Trophoblast cell (in vitro differentiated cells and primary cell): Measurements from ENCODE around the gene CCDC27.

ENCODE experiments used
- DNase-seq, 2 donors: peaks; one replicate each; pipeline ENCODE4 v3.0.0-alpha.2; 2016
- H2AFZ ChIP-seq: 2 replicates; pipeline ENCODE4 v1.6.1; 2013; ENCODE audit warnings: low read length, moderate library complexity, mild to moderate bottlenecking; ENCODE audit not compliant: insufficient read depth, poor library complexity
- H2AK5ac ChIP-seq: 2 replicates; pipeline ENCODE4 v1.6.1; 2013; ENCODE audit warnings: mild to moderate bottlenecking, low read length
- H2BK120ac ChIP-seq: 2 replicates; pipeline ENCODE4 v1.6.1; 2013; ENCODE audit warnings: low read length, mild to moderate bottlenecking, moderate library complexity; ENCODE audit not compliant: insufficient read depth, poor library complexity
- H2BK12ac ChIP-seq: 2 replicates; pipeline ENCODE4 v1.6.1; 2013; ENCODE audit warnings: mild to moderate bottlenecking, low read length, moderate library complexity
- H2BK5ac ChIP-seq: 2 replicates; pipeline ENCODE4 v1.6.1; 2013; ENCODE audit warnings: low read length, low read depth, moderate library complexity, mild to moderate bottlenecking; ENCODE audit not compliant: poor library complexity
- H3K14ac ChIP-seq: 2 replicates; pipeline ENCODE4 v1.6.1; 2013; ENCODE audit warnings: mild to moderate bottlenecking, low read length
- H3K18ac ChIP-seq: 2 replicates; pipeline ENCODE4 v1.6.1; 2013; ENCODE audit warnings: mild to moderate bottlenecking, low read length
- H3K23ac ChIP-seq: 2 replicates; pipeline ENCODE4 v1.6.1; 2013; ENCODE audit warnings: low read length
- H3K27ac ChIP-seq: 2 replicates; pipeline ENCODE4 v1.5.1; 2013; ENCODE audit warnings: low read depth, mild to moderate bottlenecking, inconsistent platforms, low read length, moderate library complexity
- H3K27me3 ChIP-seq: 2 replicates; pipeline ENCODE4 v1.6.1; 2013; ENCODE audit warnings: inconsistent platforms, mild to moderate bottlenecking, low read length, moderate library complexity; ENCODE audit not compliant: insufficient read depth
- H3K36me3 ChIP-seq, 2 experiments: 1 replicate in 1 of 2; 2 replicates in 1 of 2; pipeline ENCODE4 v1.6.1; 2013; ENCODE audit warnings: low read length in 2 of 2, mild to moderate bottlenecking in 2 of 2, moderate library complexity in 1 of 2; ENCODE audit not compliant: insufficient read depth in 2 of 2, control insufficient read depth in 1 of 2
- H3K4ac ChIP-seq: 2 replicates; pipeline ENCODE4 v1.6.1; 2013; ENCODE audit warnings: low read depth, mild to moderate bottlenecking, low read length, moderate library complexity
- H3K4me1 ChIP-seq, 2 experiments: 1 replicate in 1 of 2; 2 replicates in 1 of 2; pipeline ENCODE4 v1.6.1; 2013; ENCODE audit warnings: low read length in 2 of 2, mild to moderate bottlenecking in 2 of 2, moderate library complexity in 1 of 2; ENCODE audit not compliant: insufficient read depth in 2 of 2, control insufficient read depth in 1 of 2
- H3K4me2 ChIP-seq: 2 replicates; pipeline ENCODE4 v1.6.1; 2013; ENCODE audit warnings: inconsistent platforms, mild to moderate bottlenecking, low read length, moderate library complexity
- H3K4me3 ChIP-seq: 2 replicates; pipeline ENCODE4 v1.5.1; 2013; ENCODE audit warnings: mild to moderate bottlenecking, low read depth, low read length, inconsistent platforms
- H3K79me1 ChIP-seq: one replicate; pipeline ENCODE4 v1.6.1; 2013; ENCODE audit warnings: low read length
- H3K79me2 ChIP-seq: 2 replicates; pipeline ENCODE4 v1.6.1; 2013; ENCODE audit warnings: low read length, mild to moderate bottlenecking; ENCODE audit not compliant: control insufficient read depth, insufficient read depth, poor library complexity
- H3K9ac ChIP-seq: 2 replicates; pipeline ENCODE4 v1.6.1; 2013; ENCODE audit warnings: mild to moderate bottlenecking, low read length
- H3K9me3 ChIP-seq: 2 replicates; pipeline ENCODE4 v1.6.1; 2013; ENCODE audit warnings: low read depth, mild to moderate bottlenecking, control low read depth, inconsistent platforms, low read length; ENCODE audit not compliant: insufficient read depth
- H4K12ac ChIP-seq: 2 replicates; pipeline ENCODE4 v1.6.1; 2013; ENCODE audit warnings: low read depth, mild to moderate bottlenecking, low read length, moderate library complexity
- H4K8ac ChIP-seq: 2 replicates; pipeline ENCODE4 v1.6.1; 2013; ENCODE audit warnings: low read depth, mild to moderate bottlenecking, low read length, moderate library complexity
- H4K91ac ChIP-seq: one replicate; pipeline ENCODE4 v1.6.1; 2013; ENCODE audit warnings: low read depth, mild to moderate bottlenecking, low read length, moderate library complexity
- WGBS: extraction: QIAGEN DNeasy Blood & Tissue Kit; methylation state at CpG from one replicate; pipeline ENCODE4 v1.1.7; 2013; ENCODE audit warnings: missing lambda C conversion rate; ENCODE audit not compliant: insufficient read length, insufficient coverage; ENCODE audit errors: extremely low coverage; 5-methylcytosine and 5-hydroxymethylcytosine counted together

CCDC27 gene

GRCh38 chr1:3778590-3779264, 26.5 kb downstream of the CCDC27 start:
- Histone ChIP-seq H3K14ac (no peak overlapping the region), H3K79me2 (no peaks in the 10 kb centered on the region), H3K4ac (no peak overlapping the region), H3K4me3 (no peak overlapping the region), H3K27ac (no peak overlapping the region), H2BK5ac (no peak overlapping the region), H3K23ac (no peak overlapping the region), H3K9ac (no peak overlapping the region), H3K79me1 (no peaks in the 10 kb centered on the region), H4K12ac (no peak overlapping the region), H3K9me3 (no peaks in the 10 kb centered on the region), H3K27me3 (no peaks in the 10 kb centered on the region), H4K8ac (no peak overlapping the region), H2AK5ac (no peak overlapping the region), H2AFZ (no peak overlapping the region), H3K4me2 (no peak overlapping the region), H2BK120ac (no peak overlapping the region), H4K91ac (no peak overlapping the region), H3K18ac (no peak overlapping the region), H3K36me3 (peaks cover 49 to 57% of the 10 kb centered on the region in 2 experiments), H2BK12ac (no peak overlapping the region), H3K4me1 (peaks cover 8 to 18% of the 10 kb centered on the region in 2 experiments)
- no peak for DNase-seq
- WGBS, result no CpG with 5 or more reads among the region's 14 CpGs

- H3K18ac ChIP-seq, result no peak overlapping the region
- no peaks in the 10 kb centered on the region for H3K27me3 ChIP-seq
- H3K4ac ChIP-seq, result no peak overlapping the region
- H2BK120ac ChIP-seq, result no peak overlapping the region
- H3K4me3 ChIP-seq, result no peak overlapping the region
- no peak overlapping the region for H2AFZ ChIP-seq
- H3K14ac ChIP-seq, result no peak overlapping the region
- no peak overlapping the region for H4K91ac ChIP-seq
- no peak for DNase-seq
- H3K36me3 ChIP-seq, result peaks cover 56 to 63% of the 10 kb centered on the region in 2 experiments
- no peak overlapping the region for H3K23ac ChIP-seq
- no peak overlapping the region for H2BK5ac ChIP-seq
- peaks cover 6 to 14% of the 10 kb centered on the region in 2 experiments for H3K4me1 ChIP-seq
- H2AK5ac ChIP-seq, result no peak overlapping the region
- H3K9ac ChIP-seq, result no peak overlapping the region
- no peak overlapping the region for H3K4me2 ChIP-seq
- no peak overlapping the region for H3K27ac ChIP-seq
- H4K8ac ChIP-seq, result no peak overlapping the region
- H4K12ac ChIP-seq, result no peak overlapping the region
- no peak overlapping the region for H2BK12ac ChIP-seq
- H3K79me1 ChIP-seq, result no peaks in the 10 kb centered on the region
- H3K9me3 ChIP-seq, result no peaks in the 10 kb centered on the region
- H3K79me2 ChIP-seq, result no peaks in the 10 kb centered on the region
- WGBS, result no CpG with 5 or more reads among the region's 23 CpGs
These were observed 27.1 kb downstream of the CCDC27 start for GRCh38 chr1:3779265-3779911.

GRCh38 chr1:3779912-3780416, 27.7 kb downstream of the CCDC27 start:
- no peak overlapping the region for H2BK12ac ChIP-seq
- DNase-seq, result no peak
- no peak overlapping the region for H2AFZ ChIP-seq
- no peak overlapping the region for H2BK5ac ChIP-seq
- no peaks in the 10 kb centered on the region for H3K27me3 ChIP-seq
- H3K4ac ChIP-seq, result no peak overlapping the region
- no peak overlapping the region for H3K4me3 ChIP-seq
- no peaks in the 10 kb centered on the region for H3K79me2 ChIP-seq
- no peak overlapping the region for H3K23ac ChIP-seq
- H4K12ac ChIP-seq, result no peak overlapping the region
- H3K4me1 ChIP-seq, result peaks cover 4 to 10% of the 10 kb centered on the region in 2 experiments
- no peak overlapping the region for H4K8ac ChIP-seq
- H2BK120ac ChIP-seq, result no peak overlapping the region
- no peak overlapping the region for H2AK5ac ChIP-seq
- H3K18ac ChIP-seq, result no peak overlapping the region
- no peaks in the 10 kb centered on the region for H3K79me1 ChIP-seq
- no peak overlapping the region for H3K9ac ChIP-seq
- no CpG with 5 or more reads among the region's 20 CpGs for WGBS
- H3K4me2 ChIP-seq, result no peak overlapping the region
- H3K14ac ChIP-seq, result no peak overlapping the region
- no peak overlapping the region for H3K27ac ChIP-seq
- peaks cover 62 to 68% of the 10 kb centered on the region in 2 experiments for H3K36me3 ChIP-seq
- H3K9me3 ChIP-seq, result no peaks in the 10 kb centered on the region
- H4K91ac ChIP-seq, result no peak overlapping the region

- WGBS, result no CpG with 5 or more reads among the region's 21 CpGs
- H4K91ac ChIP-seq, result no peak overlapping the region
- no peak overlapping the region for H3K18ac ChIP-seq
These were observed 28.7 kb downstream of the CCDC27 start for GRCh38 chr1:3780901-3781300.

More at GRCh38 chr1:3780901-3781300, 28.7 kb downstream of the CCDC27 start:
- Histone ChIP-seq H3K36me3 (peaks cover 67 to 75% of the 10 kb centered on the region in 2 experiments), H3K14ac (no peak overlapping the region), H3K27me3 (no peaks in the 10 kb centered on the region), H3K9me3 (no peaks in the 10 kb centered on the region), H3K4me3 (no peak overlapping the region), H3K79me1 (no peaks in the 10 kb centered on the region), H4K12ac (no peak overlapping the region), H3K9ac (no peak overlapping the region), H3K79me2 (no peaks in the 10 kb centered on the region), H2AK5ac (no peak overlapping the region), H3K27ac (no peak overlapping the region), H4K8ac (no peak overlapping the region), H2BK12ac (no peak overlapping the region), H3K4me1 (peaks cover 0 to under 1% of the 10 kb centered on the region in 2 experiments), H3K4ac (no peak overlapping the region), H3K4me2 (no peak overlapping the region), H3K23ac (no peak overlapping the region), H2AFZ (no peak overlapping the region), H2BK120ac (no peak overlapping the region), H2BK5ac (no peak overlapping the region)
- no peak for DNase-seq
